ENCODE measurements around the gene ZNRF3. TPM values are rescaled to one million over a fixed set of nuclear protein-coding genes. Genes with fewer than 3 reads are reported as not detected.

Gene ZNRF3
- total and polyA plus RNA-seq, 7 donors, result 2.2 to 8.5 (median 4.9) TPM

DNA sequence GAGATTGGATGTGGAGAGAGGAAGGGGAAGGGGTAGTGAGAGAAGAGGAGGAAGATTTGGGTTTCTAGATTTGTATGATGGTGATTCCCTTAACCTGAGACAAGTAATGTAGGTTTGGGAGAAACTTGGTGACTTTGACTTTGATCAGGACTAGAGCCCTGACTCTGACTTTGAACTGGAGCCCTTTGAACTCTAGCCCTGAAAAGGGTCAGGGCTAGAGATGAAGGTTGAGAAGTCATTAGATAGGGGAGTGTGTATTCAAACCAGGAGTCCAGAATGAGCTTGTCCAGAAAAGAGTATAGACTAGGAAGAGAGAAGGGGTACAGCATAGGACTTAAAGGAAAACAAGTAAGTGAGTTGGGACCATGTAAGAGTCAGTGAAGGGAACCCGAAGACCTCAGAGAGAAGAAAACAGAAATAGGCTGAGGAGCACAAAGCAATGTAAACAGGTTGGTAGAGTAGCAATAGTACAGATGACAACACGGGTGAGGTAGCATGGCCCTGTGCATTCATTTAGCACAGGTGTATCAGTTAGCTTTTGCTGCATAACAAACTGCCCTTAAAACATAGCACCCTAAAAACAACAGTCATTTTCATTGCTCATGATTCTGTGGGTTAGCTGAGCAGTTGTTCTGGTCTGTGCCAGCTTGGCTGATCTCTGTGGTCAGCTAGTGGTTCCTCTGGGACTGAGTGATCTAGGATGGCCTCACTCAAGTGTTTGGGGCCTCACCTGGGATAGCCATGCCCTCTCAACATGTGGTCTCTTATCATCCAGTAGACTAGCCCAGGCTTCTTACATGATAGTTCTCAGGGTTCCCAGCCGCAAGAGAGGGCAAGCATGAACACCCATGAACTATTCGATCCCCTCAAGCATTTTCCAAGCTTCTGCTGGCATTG is 135.2 kb downstream of the ZNRF3 start:
- H3K27me3 ChIP-seq (ENCODE audit: insufficient read depth in 3 of 3, low read length in 2 of 3), result no peaks in the 10 kb centered on the region
- H3K4me1 ChIP-seq, result peaks cover 20% of the 10 kb centered on the region
- DNase-seq, result no peak
- no peak overlapping the region for H3K4me3 ChIP-seq
- TF ChIP-seq, protein P1, sequence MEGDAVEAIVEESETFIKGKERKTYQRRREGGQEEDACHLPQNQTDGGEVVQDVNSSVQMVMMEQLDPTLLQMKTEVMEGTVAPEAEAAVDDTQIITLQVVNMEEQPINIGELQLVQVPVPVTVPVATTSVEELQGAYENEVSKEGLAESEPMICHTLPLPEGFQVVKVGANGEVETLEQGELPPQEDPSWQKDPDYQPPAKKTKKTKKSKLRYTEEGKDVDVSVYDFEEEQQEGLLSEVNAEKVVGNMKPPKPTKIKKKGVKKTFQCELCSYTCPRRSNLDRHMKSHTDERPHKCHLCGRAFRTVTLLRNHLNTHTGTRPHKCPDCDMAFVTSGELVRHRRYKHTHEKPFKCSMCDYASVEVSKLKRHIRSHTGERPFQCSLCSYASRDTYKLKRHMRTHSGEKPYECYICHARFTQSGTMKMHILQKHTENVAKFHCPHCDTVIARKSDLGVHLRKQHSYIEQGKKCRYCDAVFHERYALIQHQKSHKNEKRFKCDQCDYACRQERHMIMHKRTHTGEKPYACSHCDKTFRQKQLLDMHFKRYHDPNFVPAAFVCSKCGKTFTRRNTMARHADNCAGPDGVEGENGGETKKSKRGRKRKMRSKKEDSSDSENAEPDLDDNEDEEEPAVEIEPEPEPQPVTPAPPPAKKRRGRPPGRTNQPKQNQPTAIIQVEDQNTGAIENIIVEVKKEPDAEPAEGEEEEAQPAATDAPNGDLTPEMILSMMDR (IDR thresholded peaks at IDR 0.05), result no peak
- no peaks in the 10 kb centered on the region for H3K36me3 ChIP-seq (ENCODE audit: insufficient read depth in 1 of 2, low read depth in 1 of 2)
- no peak overlapping the region for H3K27ac ChIP-seq
- intact Hi-C loops (cut with DNase I), result no loop called here
- H3K9me3 ChIP-seq, result no peaks in the 10 kb centered on the region
- no peak for ATAC-seq
- WGBS, 3 donors, result 96 to 99% (median 98%) methylated on average over 4 of the region's 4 CpGs

DNA sequence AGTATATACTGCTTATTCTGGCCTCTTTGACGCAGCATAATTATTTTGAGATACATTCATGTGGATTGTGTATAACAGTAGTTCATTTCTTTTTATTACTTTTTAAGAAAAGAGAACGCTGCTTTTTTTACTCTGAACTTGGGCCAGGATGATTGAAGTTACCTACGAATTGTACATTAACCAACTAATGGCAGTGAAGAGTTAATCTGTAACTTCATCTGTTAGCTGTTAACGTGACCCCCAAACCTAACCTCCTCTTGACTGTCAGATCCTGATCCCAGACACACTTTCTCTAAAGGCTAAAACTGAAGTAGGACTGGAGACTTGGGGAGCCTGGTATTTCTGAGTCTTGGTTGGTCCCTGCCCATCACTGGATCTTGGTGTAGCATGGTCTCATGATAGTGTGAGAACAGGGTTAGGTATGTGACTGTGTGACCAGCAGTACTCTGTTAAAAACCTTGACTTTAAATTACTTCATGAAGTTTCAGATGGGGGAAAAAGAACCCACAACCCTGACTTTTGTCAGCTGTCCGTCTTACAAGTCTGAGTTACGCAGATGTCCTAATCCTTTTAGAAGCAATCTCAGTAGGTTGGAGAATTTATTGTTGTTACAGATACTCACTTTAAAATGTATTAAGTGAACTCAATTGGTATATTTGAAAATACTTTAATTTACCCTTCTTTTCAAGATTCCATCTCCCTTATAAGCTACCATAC is 138.9 kb downstream of the ZNRF3 start:
- TF ChIP-seq, protein P1 (IDR thresholded peaks at IDR 0.05), result no peak
- WGBS, 3 donors, result 80 to 87% (median 82%) methylated on average over 6 of the region's 6 CpGs
- H3K4me1 ChIP-seq, result peaks cover 9% of the 10 kb centered on the region
- DNase-seq (no peak), ATAC-seq (no peak)
- H3K36me3 ChIP-seq (ENCODE audit: insufficient read depth in 1 of 2, low read depth in 1 of 2), result no peaks in the 10 kb centered on the region
- no peaks in the 10 kb centered on the region for H3K9me3 ChIP-seq
- no peak overlapping the region for H3K27ac ChIP-seq
- no peak overlapping the region for H3K4me3 ChIP-seq
- no peaks in the 10 kb centered on the region for H3K27me3 ChIP-seq (ENCODE audit: insufficient read depth in 3 of 3, low read length in 2 of 3)
- intact Hi-C loops (cut with DNase I), result no loop called here

DNA sequence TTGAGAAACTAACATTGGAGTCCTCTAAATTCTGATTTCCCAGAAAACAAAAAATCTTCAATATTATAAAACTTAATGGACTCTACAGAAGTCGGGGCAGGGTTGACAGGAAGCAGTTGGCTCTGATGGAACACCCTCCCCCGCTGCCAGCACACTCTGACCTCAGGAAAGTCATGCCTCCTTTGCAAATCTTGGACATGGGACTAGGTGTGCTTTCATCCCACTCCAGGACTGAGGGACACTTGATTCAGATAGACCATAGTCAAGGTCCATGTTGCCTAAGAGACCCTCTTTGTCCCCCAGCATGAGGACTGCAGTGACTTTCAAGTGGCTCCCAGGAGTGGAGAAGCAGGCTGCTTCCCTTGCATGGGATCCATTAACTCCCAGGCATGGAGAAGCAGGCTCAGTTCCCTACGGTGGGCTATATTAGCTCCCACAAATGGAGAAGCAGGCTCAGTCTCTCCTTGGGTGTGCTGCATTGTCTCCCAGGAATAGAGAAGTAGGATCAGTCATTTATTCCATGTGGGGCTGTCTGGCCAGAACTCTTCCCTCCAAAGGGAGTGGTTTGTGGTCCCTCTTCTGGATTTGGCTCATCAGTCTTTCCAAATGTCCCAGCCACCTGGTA is 139.9 kb downstream of the ZNRF3 start:
- no peak overlapping the region for H3K27ac ChIP-seq
- DNase-seq (no peak), ATAC-seq (peak in 3 of 4 donors; percentile 56 to 71 (median 58))
- no peaks in the 10 kb centered on the region for H3K9me3 ChIP-seq
- no peak overlapping the region for H3K4me3 ChIP-seq
- 29 to 53% (median 41%) methylated on average over 3 of the region's 3 CpGs for WGBS, 3 donors
- intact Hi-C loops (cut with DNase I), result no loop called here
- TF ChIP-seq, protein P1 (IDR thresholded peaks at IDR 0.05), result no peak
- H3K4me1 ChIP-seq, result peaks cover 12% of the 10 kb centered on the region
- H3K27me3 ChIP-seq (ENCODE audit: insufficient read depth in 3 of 3, low read length in 2 of 3), result no peaks in the 10 kb centered on the region
- H3K36me3 ChIP-seq (ENCODE audit: insufficient read depth in 1 of 2, low read depth in 1 of 2), result no peaks in the 10 kb centered on the region

DNA sequence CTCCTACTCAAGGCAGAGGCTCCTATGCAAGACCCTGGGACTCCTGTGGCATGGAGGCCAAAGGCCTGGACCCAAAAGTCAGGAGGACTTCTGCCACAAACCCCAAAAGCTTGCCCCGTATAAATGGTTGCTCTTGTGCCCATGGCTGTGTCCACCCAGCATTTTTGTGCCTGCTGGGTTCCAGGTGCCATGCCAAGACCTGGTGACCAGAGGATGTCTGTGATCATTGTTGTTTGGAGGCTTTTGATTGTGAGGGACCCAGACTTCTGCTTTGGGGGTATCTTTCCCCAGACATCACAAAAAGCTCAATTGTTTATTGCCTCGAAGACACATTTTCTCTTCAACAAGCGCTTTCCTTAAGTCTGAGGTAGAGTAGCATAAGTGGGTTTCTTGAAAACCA is 143.2 kb downstream of the ZNRF3 start:
- no peak overlapping the region for H3K4me3 ChIP-seq
- no peak for DNase-seq
- intact Hi-C loops (cut with DNase I), result no loop called here
- no peak for ATAC-seq
- no peaks in the 10 kb centered on the region for H3K9me3 ChIP-seq
- H3K36me3 ChIP-seq (ENCODE audit: insufficient read depth in 1 of 2, low read depth in 1 of 2), result no peaks in the 10 kb centered on the region
- TF ChIP-seq, protein P1 (IDR thresholded peaks at IDR 0.05), result no peak
- no peaks in the 10 kb centered on the region for H3K27me3 ChIP-seq (ENCODE audit: insufficient read depth in 3 of 3, low read length in 2 of 3)
- no peak overlapping the region for H3K27ac ChIP-seq
- WGBS, 3 donors, result 93 to 97% (median 96%) methylated on average over 3 of the region's 3 CpGs
- H3K4me1 ChIP-seq, result peaks cover 35% of the 10 kb centered on the region
